Common myeloid progenitor, CD34-positive (primary cell): Measurements from ENCODE around the gene TRNAU1AP.

ENCODE experiments used
- CTCF ChIA-PET: fragments of 350-600 bp; sonication (Branson Sonifier 250); formaldehyde crosslinking; loops from one replicate; lab custom pipeline; 2021; ENCODE audit warnings: antibody characterized with exemption; lab: Charles Lee
- POLR2A ChIA-PET: fragments of 350-600 bp; sonication (Branson Sonifier 250); formaldehyde crosslinking; loops from one replicate; lab custom pipeline; 2021; ENCODE audit warnings: antibody characterized with exemption; lab: Charles Lee
- DNase-seq, 3 donors: peaks; one replicate each; pipeline versions ENCODE4 v3.0.0 to v3.0.0-alpha.2; 2013
- H3K27ac ChIP-seq, 2 experiments: 1 replicate in 1 of 2; 2 replicates in 1 of 2; pipeline ENCODE4 v1.7.0; 2013; ENCODE audit warnings: inconsistent platforms in 2 of 2, low read length in 2 of 2, mild to moderate bottlenecking in 2 of 2, low read depth in 1 of 2, moderate library complexity in 1 of 2; ENCODE audit not compliant: severe bottlenecking in 2 of 2, insufficient read depth in 1 of 2, poor library complexity in 1 of 2
- H3K27me3 ChIP-seq, 5 experiments: replicated peaks in 2 of 5; 1 replicate in 3 of 5; 2 replicates in 2 of 5; pipeline versions ENCODE4 v1.6.1 to v1.7.0; 2013; ENCODE audit warnings: low read length in 4 of 5, mild to moderate bottlenecking in 2 of 5, moderate library complexity in 2 of 5, inconsistent platforms in 1 of 5; ENCODE audit not compliant: insufficient read depth in 5 of 5, control insufficient read depth in 4 of 5
- H3K36me3 ChIP-seq, 4 experiments: 1 replicate in 2 of 4; 2 replicates in 2 of 4; pipeline versions ENCODE4 v1.6.1 to v1.7.0; 2013; ENCODE audit warnings: low read length in 3 of 4, control low read depth in 1 of 4, mild to moderate bottlenecking in 1 of 4; ENCODE audit not compliant: control insufficient read depth in 4 of 4, insufficient read depth in 4 of 4
- H3K4me1 ChIP-seq, 4 experiments: 1 replicate in 3 of 4; 2 replicates in 1 of 4; pipeline versions ENCODE4 v1.6.1 to v1.7.1; 2013; ENCODE audit warnings: low read length in 3 of 4, mild to moderate bottlenecking in 3 of 4, control low read depth in 1 of 4, inconsistent platforms in 1 of 4, moderate library complexity in 1 of 4; ENCODE audit not compliant: control insufficient read depth in 4 of 4, insufficient read depth in 4 of 4; ENCODE audit errors: control extremely low read depth in 1 of 4
- H3K4me3 ChIP-seq, 7 experiments: 1 replicate in 4 of 7; 2 replicates in 3 of 7; pipeline versions ENCODE4 v1.5.1 to v1.7.0; 2013; ENCODE audit warnings: mild to moderate bottlenecking in 7 of 7, low read length in 6 of 7, moderate library complexity in 6 of 7, inconsistent platforms in 2 of 7, low read depth in 2 of 7, control low read depth in 1 of 7; ENCODE audit not compliant: insufficient read depth in 4 of 7, control insufficient read depth in 1 of 7; ENCODE audit errors: extremely low read depth in 1 of 7
- H3K9me3 ChIP-seq, 5 experiments: 1 replicate in 4 of 5; 2 replicates in 1 of 5; pipeline versions ENCODE4 v1.6.1 to v1.7.1; 2013; ENCODE audit warnings: low read length in 4 of 5, mild to moderate bottlenecking in 2 of 5, inconsistent platforms in 1 of 5, low read depth in 1 of 5, moderate library complexity in 1 of 5; ENCODE audit not compliant: control insufficient read depth in 4 of 5, insufficient read depth in 2 of 5; ENCODE audit errors: control extremely low read depth in 1 of 5
- WGBS: methylation state at CpG from one replicate; pipeline ENCODE4 v1.1.5; 2013; ENCODE audit not compliant: insufficient coverage; 5-methylcytosine and 5-hydroxymethylcytosine counted together

The TRNAU1AP gene

GRCh38 chr1:28613175-28613574 lies 60.3 kb downstream of the TRNAU1AP start:
- Histone ChIP-seq H3K9me3 (no peaks in the 10 kb centered on the region), H3K27ac (no peak overlapping the region), H3K4me1 (peaks cover 0 to under 1% (median 0%) of the 10 kb centered on the region in 4 experiments), H3K4me3 (no peak overlapping the region), H3K36me3 (peaks cover 10 to 54% (median 29%) of the 10 kb centered on the region in 4 experiments), H3K27me3 (no peaks in the 10 kb centered on the region)
- POLR2A ChIA-PET: no interaction called here
- WGBS: 96% methylated on average over 5 of the region's 5 CpGs
- CTCF ChIA-PET: no interaction called here
- no peak for DNase-seq
